Hepatic stellate cell (primary cell): ENCODE measurements around the gene TRIM2.
A peak's percentile ranks its signal among the peaks of the same experiment; 100 is the strongest.

Source experiments
- DNase-seq: peaks from one replicate; pipeline ENCODE4 v3.0.0; 2011; ENCODE audit warnings: low spot score

Gene TRIM2

GRCh38 chr4:153333874-153334273, 129.6 kb downstream of the TRIM2 start:
- DNase-seq: no peak

GRCh38 chr4:153335665-153336064, 131.4 kb downstream of the TRIM2 start:
- DNase-seq: no peak

- no peak for DNase-seq
These were observed 133.4 kb downstream of the TRIM2 start for GRCh38 chr4:153337686-153338085.

- DNase-seq: peak; percentile 22
These were observed 137.4 kb downstream of the TRIM2 start for GRCh38 chr4:153341575-153342090.

GRCh38 chr4:153342751-153343552, 138.7 kb downstream of the TRIM2 start:
- no peak for DNase-seq

- peak; percentile 87 for DNase-seq
These were observed 140.1 kb downstream of the TRIM2 start, which contains the start of gene MND1 for GRCh38 chr4:153344131-153345011. Gene MND1 (plus strand): TSS chr4:153344688. CDS start chr4:153344738, 50 bp downstream.

GRCh38 chr4:153345012-153345981, 141.1 kb downstream of the TRIM2 start:
- DNase-seq: peak; percentile 39

GRCh38 chr4:153346031-153346430, 141.8 kb downstream of the TRIM2 start:
- DNase-seq: no peak

- no peak for DNase-seq
These were observed 142.3 kb downstream of the TRIM2 start for GRCh38 chr4:153346563-153346962.

- DNase-seq: no peak
These were observed 142.9 kb downstream of the TRIM2 start for GRCh38 chr4:153347117-153347516.

- no peak for DNase-seq
These were observed 143.8 kb downstream of the TRIM2 start for GRCh38 chr4:153348006-153348405.

- no peak for DNase-seq
These were observed 145.1 kb downstream of the TRIM2 start for GRCh38 chr4:153349206-153349805.

- no peak for DNase-seq
These were observed 157.9 kb downstream of the TRIM2 start for GRCh38 chr4:153362184-153362583.

GRCh38 chr4:153364061-153364460, 159.8 kb downstream of the TRIM2 start:
- DNase-seq: no peak

- DNase-seq: no peak
These were observed 160.8 kb downstream of the TRIM2 start for GRCh38 chr4:153365003-153365402.

- no peak for DNase-seq
These were observed 162.2 kb downstream of the TRIM2 start for GRCh38 chr4:153366486-153366885.

GRCh38 chr4:153367092-153367491, 162.8 kb downstream of the TRIM2 start:
- DNase-seq: no peak

- DNase-seq: no peak
These were observed 164.8 kb downstream of the TRIM2 start for GRCh38 chr4:153369021-153369420.

- DNase-seq: no peak
These were observed 167.5 kb downstream of the TRIM2 start for GRCh38 chr4:153371701-153372234.

GRCh38 chr4:153372967-153373562, 168.8 kb downstream of the TRIM2 start:
- DNase-seq: no peak
